Activated effector memory CD4-positive, alpha-beta T cell treated with Interleukin-2 at 50 U/mL for 16 hours (primary cell): ENCODE data around the gene PAPSS2.
"Not testable (repeated sequence)": the region's sequence is repeated elsewhere in the genome, so short reads cannot be mapped to it uniquely, and the experiment has no call there.

Source experiments
- DNase-seq: peaks from one replicate; pipeline ENCODE4 v3.0.0-alpha.2; 2020

PAPSS2 gene

DNA sequence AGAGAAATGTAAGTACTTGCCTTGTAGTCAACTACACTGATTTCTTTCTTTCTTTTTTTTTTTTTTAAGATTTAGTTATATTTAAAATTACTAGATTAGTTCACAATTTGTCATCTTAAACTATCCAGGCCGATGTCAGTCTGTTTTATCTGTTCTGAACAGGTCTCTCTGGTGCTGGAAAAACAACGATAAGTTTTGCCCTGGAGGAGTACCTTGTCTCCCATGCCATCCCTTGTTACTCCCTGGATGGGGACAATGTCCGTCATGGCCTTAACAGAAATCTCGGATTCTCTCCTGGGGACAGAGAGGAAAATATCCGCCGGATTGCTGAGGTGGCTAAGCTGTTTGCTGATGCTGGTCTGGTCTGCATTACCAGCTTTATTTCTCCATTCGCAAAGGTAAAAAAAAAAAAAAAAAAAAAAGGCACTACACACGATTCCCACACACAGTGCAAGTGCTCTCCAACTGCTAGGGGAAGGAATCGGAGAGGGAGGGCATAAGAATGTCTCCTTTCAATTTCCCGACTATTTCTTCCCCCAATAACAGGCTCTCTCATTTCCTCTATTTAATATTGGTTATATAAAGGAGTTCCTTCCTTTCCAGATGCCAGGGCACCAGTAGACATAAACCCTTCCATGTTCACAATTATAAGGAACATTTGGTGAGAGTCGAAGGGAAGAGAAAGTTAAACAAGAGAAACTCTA, 53.4 kb downstream of the PAPSS2 start:
- no peak for DNase-seq

DNA sequence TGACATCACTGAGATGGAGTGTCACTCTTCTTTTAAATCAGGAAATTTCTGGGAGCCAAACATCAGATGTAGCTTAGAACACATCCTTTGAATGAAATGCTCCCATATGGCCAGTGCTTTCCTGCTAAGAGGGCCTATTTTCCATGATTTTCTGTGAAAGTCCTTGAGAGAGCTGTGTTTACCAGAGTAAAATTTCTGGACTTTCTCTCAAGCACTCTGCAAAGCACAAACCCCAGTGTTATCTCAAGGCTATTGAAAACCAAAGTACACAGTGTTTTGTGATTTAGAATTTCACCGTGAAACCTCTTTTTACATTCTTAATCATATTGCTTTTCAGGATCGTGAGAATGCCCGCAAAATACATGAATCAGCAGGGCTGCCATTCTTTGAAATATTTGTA, 54.0 kb downstream of the PAPSS2 start:
- DNase-seq = no peak

DNA sequence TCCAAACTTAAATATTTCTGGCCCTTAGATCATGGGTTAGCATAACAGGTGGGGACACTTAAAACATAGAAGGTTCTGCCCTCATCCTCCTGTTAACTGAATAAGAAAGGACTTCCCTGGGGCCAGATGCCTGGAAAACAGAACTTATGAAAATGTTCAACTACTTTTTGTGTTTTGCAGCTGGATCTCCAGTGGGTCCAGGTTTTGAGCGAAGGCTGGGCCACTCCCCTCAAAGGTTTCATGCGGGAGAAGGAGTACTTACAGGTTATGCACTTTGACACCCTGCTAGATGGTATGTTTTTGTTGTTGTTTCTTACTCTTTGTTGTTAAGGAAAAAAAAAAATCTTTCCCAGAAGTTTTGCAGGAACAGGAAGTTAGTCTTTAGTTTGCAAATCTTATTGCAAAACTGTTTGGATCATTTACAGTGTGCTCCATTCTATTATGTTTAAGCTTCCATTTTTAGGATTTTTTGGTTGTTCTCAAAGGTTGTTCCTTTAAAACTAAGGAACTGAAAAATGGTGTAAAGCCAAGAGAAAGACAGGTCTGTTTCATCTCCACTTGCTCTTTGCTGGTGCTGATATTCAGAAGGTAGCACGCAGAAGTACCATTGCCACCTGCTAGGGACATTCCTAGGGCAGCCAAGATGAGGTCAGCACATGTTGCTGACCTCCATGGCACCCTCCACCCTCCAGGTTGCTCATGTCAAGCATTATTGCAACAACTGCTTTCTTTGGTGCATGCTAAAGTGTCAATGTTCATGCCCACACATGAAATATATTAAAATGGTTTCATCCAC, 56.1 kb downstream of the PAPSS2 start:
- DNase-seq = no peak

DNA sequence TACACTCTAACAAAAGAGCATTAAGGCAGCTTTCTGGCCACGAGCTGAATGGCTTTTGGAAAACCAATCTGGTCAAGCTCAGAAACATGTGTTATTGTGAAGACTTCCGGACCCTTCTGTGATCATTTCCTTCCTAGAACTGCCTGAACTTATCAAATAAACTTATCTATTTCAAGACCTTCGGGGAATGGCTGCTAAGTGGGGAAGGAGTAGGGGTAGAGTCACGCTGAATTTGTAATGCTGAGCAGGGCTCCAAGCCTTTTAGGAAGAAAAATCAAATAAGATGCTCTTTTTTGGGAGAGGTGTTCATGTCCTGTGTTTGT, 56.6 kb downstream of the PAPSS2 start:
- no peak for DNase-seq

GRCh38 chr10:87720665-87721064, 61.0 kb downstream of the PAPSS2 start:
- DNase-seq = no peak

DNA sequence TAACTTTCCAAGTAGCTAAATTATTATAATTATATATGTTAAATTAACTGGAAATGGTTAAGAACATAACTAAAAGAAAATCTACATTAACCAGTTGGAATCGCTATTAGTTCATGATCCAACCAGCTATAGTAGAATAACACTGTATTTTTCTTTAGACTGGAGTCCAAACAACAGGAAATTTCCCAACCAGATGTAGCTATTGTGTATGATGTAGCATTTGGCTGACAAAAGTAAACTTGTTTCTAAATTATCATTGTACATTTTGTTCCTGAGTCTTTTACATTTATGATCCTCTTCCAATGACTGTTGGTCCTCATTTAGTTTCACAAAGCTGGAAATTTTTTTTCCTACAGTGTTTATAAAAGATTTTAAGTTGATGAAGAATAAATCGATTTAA, 62.1 kb downstream of the PAPSS2 start:
- no peak for DNase-seq

- no peak for DNase-seq
Observed at GRCh38 chr10:87722716-87723115, 63.0 kb downstream of the PAPSS2 start.

- DNase-seq = no peak
Observed at GRCh38 chr10:87723500-87723899, 63.8 kb downstream of the PAPSS2 start.

DNA sequence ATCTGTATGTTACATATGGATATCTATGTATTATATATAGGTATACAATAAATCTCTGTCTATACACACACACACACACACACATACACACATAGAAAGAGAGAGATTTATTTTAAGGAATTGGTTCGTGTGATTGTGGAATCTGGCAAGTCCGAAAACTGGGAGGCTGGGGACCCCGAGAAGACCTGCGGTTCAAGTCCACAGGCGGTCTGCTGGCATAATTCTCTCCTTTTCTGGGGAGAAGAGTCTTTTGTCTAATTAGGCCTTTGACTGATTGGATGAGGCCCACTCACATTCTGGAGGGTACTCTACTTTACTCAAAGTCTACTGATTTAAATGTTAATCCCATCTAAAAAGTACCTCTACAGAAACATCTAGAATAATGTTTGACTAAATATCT, 65.1 kb downstream of the PAPSS2 start:
- DNase-seq = no peak

DNA sequence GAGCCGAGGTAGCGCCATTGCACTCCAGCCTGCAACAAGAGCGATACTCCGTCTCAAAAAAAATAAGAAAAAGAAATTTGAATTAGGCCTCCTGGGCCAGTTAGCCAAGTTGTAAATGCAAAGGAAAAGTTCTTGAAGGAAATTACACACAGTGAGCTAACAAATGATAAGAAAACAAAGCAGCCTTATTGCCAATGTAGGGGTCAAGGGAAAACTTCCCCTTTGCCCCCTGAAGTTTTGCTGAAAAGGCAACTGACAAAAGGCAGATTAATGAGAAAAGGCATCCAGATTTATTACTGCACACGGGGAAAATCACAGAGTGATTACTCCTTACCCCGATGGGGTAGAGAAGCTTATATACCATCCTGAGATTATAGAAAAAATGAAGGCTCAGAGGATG, 70.3 kb downstream of the PAPSS2 start:
- no peak for DNase-seq

GRCh38 chr10:87733081-87733480, 73.4 kb downstream of the PAPSS2 start:
- DNase-seq = no peak

GRCh38 chr10:87734987-87735827, 75.5 kb downstream of the PAPSS2 start:
- no peak for DNase-seq

DNA sequence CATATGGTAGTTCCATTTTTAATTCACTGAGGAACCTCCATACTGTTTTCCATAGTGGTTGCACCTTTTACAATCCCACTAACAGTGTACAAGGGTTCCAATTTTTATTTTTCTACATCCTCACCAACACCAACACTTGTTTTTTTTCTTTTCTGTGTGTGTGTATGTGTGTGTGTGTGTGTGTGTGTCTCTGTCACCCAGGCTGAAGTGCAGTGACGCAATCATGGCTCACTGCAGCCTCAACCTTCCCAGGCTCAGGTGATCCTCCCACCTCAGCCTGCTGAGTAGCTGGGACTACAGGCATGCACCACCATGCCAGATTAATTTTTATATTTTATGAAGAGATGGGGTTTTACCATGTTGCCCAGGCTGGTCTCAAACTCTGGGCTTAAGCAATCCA, 78.6 kb downstream of the PAPSS2 start:
- not testable (repeated sequence) for DNase-seq

DNA sequence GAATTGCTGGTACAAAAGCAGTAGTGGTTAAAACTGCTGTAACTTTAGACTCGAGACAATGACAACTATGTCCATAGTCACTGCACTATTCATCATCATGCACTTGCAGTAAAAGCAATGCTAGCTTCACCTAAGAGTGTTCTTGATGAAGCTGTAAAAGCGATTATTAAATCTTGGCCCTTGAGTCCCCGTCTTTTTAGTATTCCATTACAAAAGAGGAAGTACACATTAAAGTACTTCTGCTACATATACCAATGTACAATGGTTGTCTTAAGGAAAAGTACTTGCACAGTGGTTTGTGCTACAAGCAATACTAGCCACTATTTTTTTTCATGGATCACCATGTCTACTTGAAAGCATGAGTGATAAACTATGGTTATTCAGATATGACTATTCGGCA, 80.0 kb downstream of the PAPSS2 start:
- DNase-seq = no peak

DNA sequence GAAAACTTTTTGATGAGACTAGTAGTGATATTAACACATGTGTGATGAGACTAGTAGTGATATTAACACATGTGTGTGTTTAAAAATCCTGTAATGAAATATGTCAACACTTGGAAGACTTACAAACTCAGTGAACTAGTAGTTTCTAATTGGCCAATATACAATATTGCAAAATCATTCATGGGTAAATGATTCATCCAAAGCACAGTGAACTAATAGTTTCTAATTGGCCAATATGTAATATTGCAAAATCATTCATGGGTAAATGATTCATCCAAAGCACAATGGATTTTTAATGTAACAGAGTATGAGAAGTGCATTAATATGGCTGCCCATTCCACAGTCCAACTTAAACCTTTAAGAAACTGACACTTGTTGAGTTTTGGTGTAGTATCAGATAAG, 80.6 kb downstream of the PAPSS2 start:
- DNase-seq = no peak

DNA sequence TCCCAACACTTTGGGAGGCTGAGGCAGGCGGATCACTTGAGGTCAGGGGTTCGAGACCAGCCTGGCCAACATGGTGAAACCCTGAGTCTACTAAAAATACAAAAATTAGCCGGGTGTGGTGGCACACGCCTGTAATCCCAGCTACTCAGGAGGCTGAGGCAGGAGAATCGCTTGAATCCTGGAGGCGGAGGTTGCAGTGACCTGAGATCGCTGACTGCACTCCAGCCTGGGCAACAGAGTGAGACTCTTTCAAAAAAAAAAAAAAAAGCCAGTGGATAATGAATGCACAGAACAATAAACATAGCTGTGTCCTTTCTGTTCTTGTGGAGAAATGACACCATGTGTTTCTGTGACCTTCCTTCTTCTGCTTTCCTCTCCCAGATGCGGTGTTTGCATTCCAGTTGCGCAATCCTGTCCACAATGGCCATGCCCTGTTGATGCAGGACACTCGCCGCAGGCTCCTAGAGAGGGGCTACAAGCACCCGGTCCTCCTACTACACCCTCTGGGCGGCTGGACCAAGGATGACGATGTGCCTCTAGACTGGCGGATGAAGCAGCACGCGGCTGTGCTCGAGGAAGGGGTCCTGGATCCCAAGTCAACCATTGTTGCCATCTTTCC, 83.4 kb downstream of the PAPSS2 start:
- not testable (repeated sequence) for DNase-seq

- DNase-seq = no peak
Observed at GRCh38 chr10:87744606-87745005, 84.9 kb downstream of the PAPSS2 start.

- no peak for DNase-seq
Observed at GRCh38 chr10:87746911-87747310, 87.2 kb downstream of the PAPSS2 start.

DNA sequence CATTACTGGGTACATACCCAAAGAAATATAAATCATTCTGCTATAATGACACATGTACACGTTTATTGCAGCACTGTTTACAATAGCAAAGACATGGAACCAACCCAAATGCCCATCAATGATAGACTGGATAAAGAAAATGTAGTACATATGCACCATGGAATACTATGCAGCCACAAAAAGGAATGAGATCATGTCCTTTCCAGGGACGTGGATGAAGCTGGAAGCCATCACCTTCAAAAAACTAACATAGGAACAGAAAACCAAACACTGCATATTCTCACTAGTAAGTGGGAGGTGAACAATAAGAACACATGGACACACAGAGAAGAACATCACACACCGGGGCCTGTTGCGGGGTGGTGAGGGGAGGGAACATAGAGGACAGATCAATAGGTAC, 88.6 kb downstream of the PAPSS2 start:
- not testable (repeated sequence) for DNase-seq

DNA sequence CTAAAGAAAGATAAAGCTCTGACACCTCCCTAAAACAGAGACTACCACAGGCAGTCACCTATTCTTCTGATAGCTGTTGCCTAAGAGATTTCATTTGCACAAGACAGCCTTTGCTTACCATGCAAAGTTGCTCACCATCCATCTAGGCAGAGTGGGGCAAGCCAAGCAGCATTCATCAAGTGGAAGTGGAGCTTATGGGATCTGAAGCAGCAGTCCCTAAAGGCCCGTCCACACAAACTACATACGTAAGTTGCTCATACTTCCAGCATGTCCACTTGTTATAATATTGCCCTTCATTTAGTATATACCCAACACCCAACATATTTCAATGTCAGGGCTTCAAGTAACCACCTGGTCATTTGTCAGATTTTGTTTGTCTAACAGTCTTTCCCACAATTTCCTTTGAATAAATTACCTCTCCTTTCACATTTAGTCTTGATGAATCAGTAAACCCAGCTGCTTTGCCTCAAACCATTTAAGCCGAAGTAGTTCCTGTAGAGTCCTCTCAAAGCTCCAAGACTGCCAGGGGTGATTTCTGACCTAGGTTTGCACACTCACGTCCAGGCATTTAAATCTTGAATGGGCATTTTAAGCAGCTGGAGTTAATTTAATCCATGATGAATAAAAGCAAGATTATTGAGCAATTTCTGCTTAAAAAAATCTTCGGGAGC, 90.5 kb downstream of the PAPSS2 start:
- DNase-seq = no peak

GRCh38 chr10:87750817-87751216, 91.1 kb downstream of the PAPSS2 start:
- DNase-seq = no peak

- DNase-seq = no peak
Observed at GRCh38 chr10:87751274-87751673, 91.6 kb downstream of the PAPSS2 start.

DNA sequence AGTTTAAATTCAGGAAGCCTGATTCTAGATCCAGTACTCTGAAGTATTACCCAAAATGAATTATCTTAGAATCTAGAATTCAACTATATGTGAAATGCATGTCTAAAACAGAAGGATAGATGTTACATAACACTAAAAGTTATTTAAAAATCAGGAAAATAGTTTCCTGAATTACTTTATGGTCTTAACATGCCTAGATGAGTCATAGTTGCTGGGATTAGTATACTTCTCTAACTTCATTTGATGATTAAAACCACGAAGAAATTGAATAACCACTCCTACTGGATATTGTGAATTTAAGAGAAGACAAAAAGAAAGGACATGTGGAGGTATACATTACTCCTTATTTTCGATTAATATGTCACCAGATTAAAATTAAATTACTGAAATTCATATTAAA, 92.9 kb downstream of the PAPSS2 start:
- DNase-seq = no peak
